HepG2 (cell line): ENCODE data around the gene BTBD1.

Experiments
- CHD2 ChIP-seq: IDR thresholded peaks from 2 replicates; pipeline ENCODE4 v1.6.1; 2011; ENCODE audit warnings: low read depth, low read length, improper control_type of control experiment
- POLR2A ChIP-seq, 2 experiments: IDR thresholded peaks; 2 replicates each; pipeline ENCODE4 v1.6.1; 2011; ENCODE audit warnings: low read depth in 2 of 2, low read length in 2 of 2, mild to moderate bottlenecking in 1 of 2, moderate library complexity in 1 of 2; ENCODE audit not compliant: insufficient read depth in 1 of 2
- SALL2 ChIP-seq: sonication (generic); formaldehyde crosslinking; IDR thresholded peaks from 2 replicates; pipeline ENCODE4 v1.8.1; 2023; ENCODE audit warnings: mild to moderate bottlenecking, missing genetic modification reagents, inconsistent platforms
- TP53 ChIP-seq: sonication (generic); formaldehyde crosslinking; conservative IDR thresholded peaks from 2 replicates; pipeline ENCODE4 v1.4.0; 2020; ENCODE audit warnings: missing genetic modification reagents
- ZNF558 ChIP-seq: sonication (generic); formaldehyde crosslinking; IDR thresholded peaks from 2 replicates; pipeline ENCODE4 v1.9.0; 2022; ENCODE audit warnings: mild to moderate bottlenecking, missing genetic modification reagents, borderline replicate concordance
- ZSCAN20 ChIP-seq: sonication (generic); formaldehyde crosslinking; IDR thresholded peaks from 2 replicates; pipeline ENCODE4 v1.4.0; 2020; ENCODE audit warnings: missing genetic modification reagents, mild to moderate bottlenecking, borderline replicate concordance
- TF ChIP-seq, protein P1 (sequence below): sonication (generic); formaldehyde crosslinking; IDR thresholded peaks from 2 replicates; pipeline ENCODE4 v1.5.0; 2020; ENCODE audit warnings: mild to moderate bottlenecking, missing genetic modification reagents, moderate library complexity
- TF ChIP-seq, protein P2 (sequence below): sonication (generic); formaldehyde crosslinking; IDR thresholded peaks from 2 replicates; pipeline ENCODE4 v1.4.0; 2020; ENCODE audit warnings: missing genetic modification reagents, mild to moderate bottlenecking, borderline replicate concordance
- TF ChIP-seq, protein P3 (sequence below): sonication (generic); formaldehyde crosslinking; IDR thresholded peaks from 2 replicates; pipeline ENCODE4 v1.8.0; 2022; ENCODE audit warnings: mild to moderate bottlenecking, missing genetic modification reagents, borderline replicate concordance

DNA sequence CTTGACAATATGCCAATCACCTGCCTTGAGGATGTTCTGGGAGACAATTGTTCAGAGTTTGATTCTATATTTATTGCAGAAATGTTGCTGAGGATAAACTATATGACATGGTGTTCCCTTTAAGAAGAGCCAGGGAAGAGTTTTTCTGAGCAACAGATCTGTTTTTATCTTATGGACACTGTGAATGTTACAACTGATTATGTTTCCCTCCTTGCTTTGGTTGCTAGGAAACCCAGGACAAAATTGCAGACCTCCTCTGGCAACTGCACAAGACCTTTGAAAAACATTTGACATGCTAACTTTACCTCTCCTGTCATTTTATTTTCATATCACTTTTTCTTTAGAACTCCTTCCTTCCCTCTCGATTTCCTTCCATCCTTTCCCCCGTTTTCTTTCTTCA lies 32.2 kb upstream of the BTBD1 start:
- no peak for TF ChIP-seq TP53 (CRISPR knock-in tag)
- no peak for TF ChIP-seq POLR2A (IDR thresholded peaks at IDR 0.05; ENCODE audit: insufficient read depth in 1 of 2, low read depth in 2 of 2, low read length in 2 of 2)
- TF ChIP-seq ZSCAN20 (CRISPR knock-in tag): no peak
- TF ChIP-seq, protein P1, sequence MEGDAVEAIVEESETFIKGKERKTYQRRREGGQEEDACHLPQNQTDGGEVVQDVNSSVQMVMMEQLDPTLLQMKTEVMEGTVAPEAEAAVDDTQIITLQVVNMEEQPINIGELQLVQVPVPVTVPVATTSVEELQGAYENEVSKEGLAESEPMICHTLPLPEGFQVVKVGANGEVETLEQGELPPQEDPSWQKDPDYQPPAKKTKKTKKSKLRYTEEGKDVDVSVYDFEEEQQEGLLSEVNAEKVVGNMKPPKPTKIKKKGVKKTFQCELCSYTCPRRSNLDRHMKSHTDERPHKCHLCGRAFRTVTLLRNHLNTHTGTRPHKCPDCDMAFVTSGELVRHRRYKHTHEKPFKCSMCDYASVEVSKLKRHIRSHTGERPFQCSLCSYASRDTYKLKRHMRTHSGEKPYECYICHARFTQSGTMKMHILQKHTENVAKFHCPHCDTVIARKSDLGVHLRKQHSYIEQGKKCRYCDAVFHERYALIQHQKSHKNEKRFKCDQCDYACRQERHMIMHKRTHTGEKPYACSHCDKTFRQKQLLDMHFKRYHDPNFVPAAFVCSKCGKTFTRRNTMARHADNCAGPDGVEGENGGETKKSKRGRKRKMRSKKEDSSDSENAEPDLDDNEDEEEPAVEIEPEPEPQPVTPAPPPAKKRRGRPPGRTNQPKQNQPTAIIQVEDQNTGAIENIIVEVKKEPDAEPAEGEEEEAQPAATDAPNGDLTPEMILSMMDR (CRISPR knock-in tag): no peak
- TF ChIP-seq ZNF558 (CRISPR knock-in tag): no peak
- TF ChIP-seq, protein P2, sequence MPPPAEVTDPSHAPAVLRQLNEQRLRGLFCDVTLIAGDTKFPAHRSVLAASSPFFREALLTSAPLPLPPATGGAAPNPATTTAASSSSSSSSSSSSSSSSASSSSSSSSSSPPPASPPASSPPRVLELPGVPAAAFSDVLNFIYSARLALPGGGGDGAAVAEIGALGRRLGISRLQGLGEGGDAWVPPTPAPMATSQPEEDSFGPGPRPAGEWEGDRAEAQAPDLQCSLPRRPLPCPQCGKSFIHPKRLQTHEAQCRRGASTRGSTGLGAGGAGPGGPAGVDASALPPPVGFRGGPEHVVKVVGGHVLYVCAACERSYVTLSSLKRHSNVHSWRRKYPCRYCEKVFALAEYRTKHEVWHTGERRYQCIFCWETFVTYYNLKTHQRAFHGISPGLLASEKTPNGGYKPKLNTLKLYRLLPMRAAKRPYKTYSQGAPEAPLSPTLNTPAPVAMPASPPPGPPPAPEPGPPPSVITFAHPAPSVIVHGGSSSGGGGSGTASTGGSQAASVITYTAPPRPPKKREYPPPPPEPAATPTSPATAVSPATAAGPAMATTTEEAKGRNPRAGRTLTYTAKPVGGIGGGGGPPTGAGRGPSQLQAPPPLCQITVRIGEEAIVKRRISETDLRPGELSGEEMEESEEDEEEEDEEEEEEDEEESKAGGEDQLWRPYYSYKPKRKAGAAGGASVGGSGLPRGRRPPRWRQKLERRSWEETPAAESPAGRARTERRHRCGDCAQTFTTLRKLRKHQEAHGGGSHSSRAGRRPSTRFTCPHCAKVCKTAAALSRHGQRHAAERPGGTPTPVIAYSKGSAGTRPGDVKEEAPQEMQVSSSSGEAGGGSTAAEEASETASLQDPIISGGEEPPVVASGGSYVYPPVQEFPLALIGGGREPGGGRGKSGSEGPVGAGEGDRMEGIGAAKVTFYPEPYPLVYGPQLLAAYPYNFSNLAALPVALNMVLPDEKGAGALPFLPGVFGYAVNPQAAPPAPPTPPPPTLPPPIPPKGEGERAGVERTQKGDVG: no peak
- TF ChIP-seq CHD2: no peak
- TF ChIP-seq, protein P3, sequence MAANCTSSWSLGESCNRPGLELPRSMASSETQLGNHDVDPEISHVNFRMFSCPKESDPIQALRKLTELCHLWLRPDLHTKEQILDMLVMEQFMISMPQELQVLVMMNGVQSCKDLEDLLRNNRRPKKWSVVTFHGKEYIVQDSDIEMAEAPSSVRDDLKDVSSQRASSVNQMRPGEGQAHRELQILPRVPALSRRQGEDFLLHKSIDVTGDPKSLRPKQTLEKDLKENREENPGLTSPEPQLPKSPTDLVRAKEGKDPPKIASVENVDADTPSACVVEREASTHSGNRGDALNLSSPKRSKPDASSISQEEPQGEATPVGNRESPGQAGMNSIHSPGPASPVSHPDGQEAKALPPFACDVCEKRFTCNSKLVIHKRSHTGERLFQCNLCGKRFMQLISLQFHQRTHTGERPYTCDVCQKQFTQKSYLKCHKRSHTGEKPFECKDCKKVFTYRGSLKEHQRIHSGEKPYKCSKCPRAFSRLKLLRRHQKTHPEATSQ: no peak
- no peak for TF ChIP-seq SALL2
